WTC11 (cell line): ENCODE measurements around the gene NDUFA6. TPM values are rescaled to one million over a fixed set of nuclear protein-coding genes. Genes with fewer than 3 reads are reported as not detected.

Experiments
- ATAC-seq: fragments of 200-7000 bp; cut with Tn5 transposase; 2 replicates; pipeline ENCODE4 v1.10.0; 2021; ENCODE audit warnings: mild to moderate bottlenecking, moderate library complexity
- CTCF ChIA-PET: fragments of 300-600 bp; sonication (Branson Sonifier 250); formaldehyde crosslinking; loops from one replicate; lab custom pipeline; 2021; ENCODE audit warnings: antibody characterized with exemption; lab: Charles Lee
- POLR2A ChIA-PET: fragments of 350-600 bp; sonication (Branson Sonifier 250); formaldehyde crosslinking; loops from one replicate; lab custom pipeline; 2021; ENCODE audit warnings: antibody characterized with exemption; lab: Charles Lee
- DNase-seq: peaks from one replicate; pipeline ENCODE4 v3.0.0; 2021; ENCODE audit warnings: low spot score
- H3K27ac Mint-ChIP-seq: 2 replicates; pipeline ENCODE4 v1.8.0; 2021; ENCODE audit warnings: mixed read lengths
- H3K27me3 Mint-ChIP-seq: 2 replicates; pipeline ENCODE4 v1.8.0; 2021; ENCODE audit warnings: low read depth, mild to moderate bottlenecking, moderate library complexity, mixed read lengths
- H3K36me3 Mint-ChIP-seq: 2 replicates; pipeline ENCODE4 v1.8.0; 2021; ENCODE audit warnings: mixed read lengths
- H3K4me1 Mint-ChIP-seq: 2 replicates; pipeline ENCODE4 v1.8.0; 2022; ENCODE audit warnings: mixed read lengths
- H3K4me3 Mint-ChIP-seq: 2 replicates; pipeline ENCODE4 v1.8.0; 2021; ENCODE audit warnings: mild to moderate bottlenecking, moderate library complexity, mixed read lengths
- H3K9me3 Mint-ChIP-seq: 2 replicates; pipeline ENCODE4 v1.8.0; 2021; ENCODE audit warnings: mixed read lengths
- CREB1 ChIP-seq: sonication (generic); formaldehyde crosslinking; IDR thresholded peaks from 2 replicates; pipeline ENCODE4 v1.8.0; 2023; ENCODE audit warnings: mild to moderate bottlenecking, missing genetic modification reagents
- GRHL2 ChIP-seq: fragments of 250-450 bp; sonication (Bioruptor Pico); IDR thresholded peaks from 2 replicates; pipeline ENCODE4 v1.8.0; 2022; ENCODE audit warnings: mild to moderate bottlenecking, moderate library complexity; ENCODE audit not compliant: insufficient replicate concordance, severe bottlenecking
- JUN ChIP-seq: sonication (generic); formaldehyde crosslinking; IDR thresholded peaks from 2 replicates; pipeline ENCODE4 v1.8.0; 2023; ENCODE audit warnings: mild to moderate bottlenecking, missing genetic modification reagents
- KAT7 ChIP-seq: sonication (generic); formaldehyde crosslinking; IDR thresholded peaks from 2 replicates; pipeline ENCODE4 v1.8.1; 2023; ENCODE audit warnings: missing genetic modification reagents, mild to moderate bottlenecking, borderline replicate concordance
- PRRX2 ChIP-seq: fragments of 250-450 bp; sonication (Bioruptor Pico); IDR thresholded peaks from 2 replicates; pipeline ENCODE4 v1.8.0; 2021; ENCODE audit warnings: mild to moderate bottlenecking
- SMAD3 ChIP-seq: sonication (generic); formaldehyde crosslinking; IDR thresholded peaks from 2 replicates; pipeline ENCODE4 v1.8.0; 2022; ENCODE audit warnings: missing genetic modification reagents, mild to moderate bottlenecking, borderline replicate concordance
- ZNF219 ChIP-seq: sonication (generic); formaldehyde crosslinking; IDR thresholded peaks from 2 replicates; pipeline ENCODE4 v1.8.0; 2023; ENCODE audit warnings: missing genetic modification reagents, mild to moderate bottlenecking, borderline replicate concordance
- ZNF263 ChIP-seq: sonication (generic); formaldehyde crosslinking; IDR thresholded peaks from 2 replicates; pipeline ENCODE4 v1.8.1; 2022; ENCODE audit warnings: low read depth, mild to moderate bottlenecking, moderate library complexity, missing genetic modification reagents
- total RNA-seq: library from RNA; stranded (reverse); gene quantifications from 3 replicates; pipeline ENCODE4 v1.2.3, GENCODE V29; 2021
- TF ChIP-seq, protein P1 (sequence below): sonication (generic); formaldehyde crosslinking; IDR thresholded peaks from 2 replicates; pipeline ENCODE4 v1.8.1; 2023; ENCODE audit warnings: mild to moderate bottlenecking, missing genetic modification reagents, borderline replicate concordance
- TF ChIP-seq, protein P2 (sequence below): fragments of 250-450 bp; sonication (Bioruptor Pico); IDR thresholded peaks from 2 replicates; pipeline ENCODE4 v2.1.2; 2022; ENCODE audit warnings: mild to moderate bottlenecking, moderate library complexity
- TF ChIP-seq, protein P3 (sequence below): fragments of 250-450 bp; sonication (Bioruptor Pico); conservative IDR thresholded peaks from 2 replicates; pipeline ENCODE4 v1.9.0; 2021; ENCODE audit warnings: mild to moderate bottlenecking
- TF ChIP-seq, protein P4 (sequence below): sonication (generic); formaldehyde crosslinking; IDR thresholded peaks from 2 replicates; pipeline ENCODE4 v1.8.1; 2023; ENCODE audit warnings: mild to moderate bottlenecking, moderate library complexity, missing genetic modification reagents
- TF ChIP-seq, protein P5 (sequence below): sonication (generic); formaldehyde crosslinking; IDR thresholded peaks from 2 replicates; pipeline ENCODE4 v1.8.0; 2022; ENCODE audit warnings: mild to moderate bottlenecking, missing genetic modification reagents
- TF ChIP-seq, protein P6 (sequence below): sonication (generic); formaldehyde crosslinking; IDR thresholded peaks from 2 replicates; pipeline ENCODE4 v1.8.1; 2022; ENCODE audit warnings: missing genetic modification reagents, borderline replicate concordance
- TF ChIP-seq, protein P7 (sequence below): sonication (generic); formaldehyde crosslinking; IDR thresholded peaks from 2 replicates; pipeline ENCODE4 v1.8.1; 2022; ENCODE audit warnings: mild to moderate bottlenecking, missing genetic modification reagents, moderate library complexity, borderline replicate concordance
- TF ChIP-seq, protein P8 (sequence below): sonication (generic); formaldehyde crosslinking; IDR thresholded peaks from 2 replicates; pipeline ENCODE4 v1.8.1; 2022; ENCODE audit warnings: mild to moderate bottlenecking, moderate library complexity, missing genetic modification reagents
- TF ChIP-seq, protein P9 (sequence below): sonication (generic); formaldehyde crosslinking; IDR thresholded peaks from 2 replicates; pipeline ENCODE4 v1.8.1; 2023; ENCODE audit warnings: mild to moderate bottlenecking, missing genetic modification reagents, moderate library complexity

NDUFA6 gene
- total RNA-seq, 1 experiment from 2014 or later, result 85.9 TPM

DNA sequence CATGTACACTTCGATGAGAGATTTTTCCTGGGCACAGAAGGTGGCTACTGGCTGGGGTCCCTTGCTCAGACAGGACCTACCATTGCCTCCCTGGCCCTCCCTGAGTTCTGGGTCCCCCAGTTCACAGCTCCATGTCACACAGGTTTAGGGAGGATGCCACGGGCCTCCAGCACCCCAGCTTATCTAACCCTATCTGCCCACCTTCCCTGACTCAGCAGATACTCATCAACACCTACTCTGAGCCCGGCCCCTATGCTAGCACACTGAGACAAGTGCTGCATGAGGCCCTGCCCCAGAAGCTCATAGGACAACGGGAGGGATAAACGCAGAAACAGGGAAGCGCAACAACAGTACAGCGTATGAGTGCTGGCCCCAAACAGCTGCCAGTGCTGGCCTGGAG is 29.5 kb downstream of the NDUFA6 start (continued):
- TF ChIP-seq, protein P1, sequence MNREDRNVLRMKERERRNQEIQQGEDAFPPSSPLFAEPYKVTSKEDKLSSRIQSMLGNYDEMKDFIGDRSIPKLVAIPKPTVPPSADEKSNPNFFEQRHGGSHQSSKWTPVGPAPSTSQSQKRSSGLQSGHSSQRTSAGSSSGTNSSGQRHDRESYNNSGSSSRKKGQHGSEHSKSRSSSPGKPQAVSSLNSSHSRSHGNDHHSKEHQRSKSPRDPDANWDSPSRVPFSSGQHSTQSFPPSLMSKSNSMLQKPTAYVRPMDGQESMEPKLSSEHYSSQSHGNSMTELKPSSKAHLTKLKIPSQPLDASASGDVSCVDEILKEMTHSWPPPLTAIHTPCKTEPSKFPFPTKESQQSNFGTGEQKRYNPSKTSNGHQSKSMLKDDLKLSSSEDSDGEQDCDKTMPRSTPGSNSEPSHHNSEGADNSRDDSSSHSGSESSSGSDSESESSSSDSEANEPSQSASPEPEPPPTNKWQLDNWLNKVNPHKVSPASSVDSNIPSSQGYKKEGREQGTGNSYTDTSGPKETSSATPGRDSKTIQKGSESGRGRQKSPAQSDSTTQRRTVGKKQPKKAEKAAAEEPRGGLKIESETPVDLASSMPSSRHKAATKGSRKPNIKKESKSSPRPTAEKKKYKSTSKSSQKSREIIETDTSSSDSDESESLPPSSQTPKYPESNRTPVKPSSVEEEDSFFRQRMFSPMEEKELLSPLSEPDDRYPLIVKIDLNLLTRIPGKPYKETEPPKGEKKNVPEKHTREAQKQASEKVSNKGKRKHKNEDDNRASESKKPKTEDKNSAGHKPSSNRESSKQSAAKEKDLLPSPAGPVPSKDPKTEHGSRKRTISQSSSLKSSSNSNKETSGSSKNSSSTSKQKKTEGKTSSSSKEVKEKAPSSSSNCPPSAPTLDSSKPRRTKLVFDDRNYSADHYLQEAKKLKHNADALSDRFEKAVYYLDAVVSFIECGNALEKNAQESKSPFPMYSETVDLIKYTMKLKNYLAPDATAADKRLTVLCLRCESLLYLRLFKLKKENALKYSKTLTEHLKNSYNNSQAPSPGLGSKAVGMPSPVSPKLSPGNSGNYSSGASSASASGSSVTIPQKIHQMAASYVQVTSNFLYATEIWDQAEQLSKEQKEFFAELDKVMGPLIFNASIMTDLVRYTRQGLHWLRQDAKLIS (CRISPR knock-in tag), result no peak
- TF ChIP-seq, protein P2, sequence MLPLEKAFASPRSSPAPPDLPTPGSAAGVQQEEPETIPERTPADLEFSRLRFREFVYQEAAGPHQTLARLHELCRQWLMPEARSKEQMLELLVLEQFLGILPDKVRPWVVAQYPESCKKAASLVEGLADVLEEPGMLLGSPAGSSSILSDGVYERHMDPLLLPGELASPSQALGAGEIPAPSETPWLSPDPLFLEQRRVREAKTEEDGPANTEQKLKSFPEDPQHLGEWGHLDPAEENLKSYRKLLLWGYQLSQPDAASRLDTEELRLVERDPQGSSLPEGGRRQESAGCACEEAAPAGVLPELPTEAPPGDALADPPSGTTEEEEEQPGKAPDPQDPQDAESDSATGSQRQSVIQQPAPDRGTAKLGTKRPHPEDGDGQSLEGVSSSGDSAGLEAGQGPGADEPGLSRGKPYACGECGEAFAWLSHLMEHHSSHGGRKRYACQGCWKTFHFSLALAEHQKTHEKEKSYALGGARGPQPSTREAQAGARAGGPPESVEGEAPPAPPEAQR (CRISPR knock-in tag), result no peak
- TF ChIP-seq, protein P3, sequence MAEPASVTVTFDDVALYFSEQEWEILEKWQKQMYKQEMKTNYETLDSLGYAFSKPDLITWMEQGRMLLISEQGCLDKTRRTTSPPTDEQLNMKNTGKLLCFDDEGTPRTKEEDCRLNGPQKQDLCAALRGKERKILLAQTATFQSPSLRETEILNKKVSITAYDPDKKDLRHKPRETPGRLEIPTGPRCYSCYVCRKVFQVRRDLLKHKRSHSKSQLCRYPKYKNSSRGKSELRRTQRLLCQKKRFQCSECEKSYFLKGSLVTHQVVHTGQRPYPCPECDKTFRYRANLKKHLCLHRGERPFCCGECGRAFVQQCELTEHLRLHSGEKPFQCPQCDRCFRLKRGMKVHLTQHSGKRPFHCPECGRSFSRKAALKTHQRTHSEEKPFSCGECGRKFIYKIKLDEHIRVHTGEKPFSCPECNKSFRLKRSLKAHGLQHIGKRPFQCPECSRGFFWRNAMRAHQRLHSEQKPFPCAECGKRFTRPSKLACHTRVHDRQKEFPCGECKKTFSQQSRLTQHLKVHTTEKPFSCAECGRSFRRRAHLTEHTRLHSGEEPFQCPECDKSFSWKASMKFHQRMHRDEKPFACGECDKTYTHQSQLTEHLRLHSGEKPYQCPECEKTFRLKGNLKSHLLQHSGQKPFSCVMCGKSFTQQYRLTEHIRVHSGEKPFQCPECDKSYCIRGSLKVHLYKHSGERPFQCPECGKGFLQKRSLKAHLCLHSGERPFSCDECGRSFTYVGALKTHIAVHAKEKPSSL (CRISPR knock-in tag), result no peak
- TF ChIP-seq PRRX2, result no peak
- TF ChIP-seq SMAD3, result no peak
- TF ChIP-seq CREB1 (CRISPR knock-in tag), result no peak
- TF ChIP-seq, protein P4, sequence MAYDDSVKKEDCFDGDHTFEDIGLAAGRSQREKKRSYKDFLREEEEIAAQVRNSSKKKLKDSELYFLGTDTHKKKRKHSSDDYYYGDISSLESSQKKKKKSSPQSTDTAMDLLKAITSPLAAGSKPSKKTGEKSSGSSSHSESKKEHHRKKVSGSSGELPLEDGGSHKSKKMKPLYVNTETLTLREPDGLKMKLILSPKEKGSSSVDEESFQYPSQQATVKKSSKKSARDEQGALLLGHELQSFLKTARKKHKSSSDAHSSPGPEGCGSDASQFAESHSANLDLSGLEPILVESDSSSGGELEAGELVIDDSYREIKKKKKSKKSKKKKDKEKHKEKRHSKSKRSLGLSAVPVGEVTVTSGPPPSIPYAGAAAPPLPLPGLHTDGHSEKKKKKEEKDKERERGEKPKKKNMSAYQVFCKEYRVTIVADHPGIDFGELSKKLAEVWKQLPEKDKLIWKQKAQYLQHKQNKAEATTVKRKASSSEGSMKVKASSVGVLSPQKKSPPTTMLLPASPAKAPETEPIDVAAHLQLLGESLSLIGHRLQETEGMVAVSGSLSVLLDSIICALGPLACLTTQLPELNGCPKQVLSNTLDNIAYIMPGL, result no peak
- TF ChIP-seq, protein P5, sequence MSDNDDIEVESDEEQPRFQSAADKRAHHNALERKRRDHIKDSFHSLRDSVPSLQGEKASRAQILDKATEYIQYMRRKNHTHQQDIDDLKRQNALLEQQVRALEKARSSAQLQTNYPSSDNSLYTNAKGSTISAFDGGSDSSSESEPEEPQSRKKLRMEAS (CRISPR knock-in tag), result no peak
- TF ChIP-seq, protein P6, sequence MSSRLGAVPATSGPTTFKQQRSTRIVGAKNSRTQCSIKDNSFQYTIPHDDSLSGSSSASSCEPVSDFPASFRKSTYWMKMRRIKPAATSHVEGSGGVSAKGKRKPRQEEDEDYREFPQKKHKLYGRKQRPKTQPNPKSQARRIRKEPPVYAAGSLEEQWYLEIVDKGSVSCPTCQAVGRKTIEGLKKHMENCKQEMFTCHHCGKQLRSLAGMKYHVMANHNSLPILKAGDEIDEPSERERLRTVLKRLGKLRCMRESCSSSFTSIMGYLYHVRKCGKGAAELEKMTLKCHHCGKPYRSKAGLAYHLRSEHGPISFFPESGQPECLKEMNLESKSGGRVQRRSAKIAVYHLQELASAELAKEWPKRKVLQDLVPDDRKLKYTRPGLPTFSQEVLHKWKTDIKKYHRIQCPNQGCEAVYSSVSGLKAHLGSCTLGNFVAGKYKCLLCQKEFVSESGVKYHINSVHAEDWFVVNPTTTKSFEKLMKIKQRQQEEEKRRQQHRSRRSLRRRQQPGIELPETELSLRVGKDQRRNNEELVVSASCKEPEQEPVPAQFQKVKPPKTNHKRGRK (CRISPR knock-in tag), result no peak

DNA sequence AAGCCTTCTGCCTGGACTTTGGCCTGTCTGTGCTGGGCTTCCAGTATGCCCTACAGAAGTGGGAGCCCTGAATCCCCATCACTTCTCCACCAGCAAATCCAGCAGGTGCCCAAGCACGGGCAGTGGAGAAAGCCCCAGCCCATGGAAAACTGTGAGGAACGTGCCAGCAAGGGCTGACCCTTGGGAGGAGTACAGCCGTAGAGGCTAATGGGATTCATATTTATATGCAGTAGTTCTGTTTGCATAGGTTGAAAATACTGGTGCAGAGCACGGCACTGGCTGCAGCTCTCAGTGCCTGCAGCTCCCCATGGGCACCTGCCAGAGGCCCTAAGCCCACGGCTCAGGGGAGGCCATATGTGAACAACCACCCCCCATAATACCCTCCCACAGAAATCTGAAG is 30.1 kb downstream of the NDUFA6 start:
- DNase-seq, result no peak
- Mint-ChIP-seq H3K4me1 (peaks cover 13% of the 10 kb centered on the region), H3K36me3 (peaks cover 64% of the 10 kb centered on the region), H3K4me3 (no peak overlapping the region), H3K9me3 (peaks cover 34% of the 10 kb centered on the region), H3K27me3 (peaks cover 19% of the 10 kb centered on the region), H3K27ac (no peak overlapping the region)
- CTCF ChIA-PET, result interaction anchor here (2.2 kb wide), 1 partner anchor 31 kb away, joined by 7 read pairs; the partner anchor contains the start of gene NDUFA6
- no peak for ATAC-seq
- POLR2A ChIA-PET, result no interaction called here
- TF ChIP-seq, protein P7, sequence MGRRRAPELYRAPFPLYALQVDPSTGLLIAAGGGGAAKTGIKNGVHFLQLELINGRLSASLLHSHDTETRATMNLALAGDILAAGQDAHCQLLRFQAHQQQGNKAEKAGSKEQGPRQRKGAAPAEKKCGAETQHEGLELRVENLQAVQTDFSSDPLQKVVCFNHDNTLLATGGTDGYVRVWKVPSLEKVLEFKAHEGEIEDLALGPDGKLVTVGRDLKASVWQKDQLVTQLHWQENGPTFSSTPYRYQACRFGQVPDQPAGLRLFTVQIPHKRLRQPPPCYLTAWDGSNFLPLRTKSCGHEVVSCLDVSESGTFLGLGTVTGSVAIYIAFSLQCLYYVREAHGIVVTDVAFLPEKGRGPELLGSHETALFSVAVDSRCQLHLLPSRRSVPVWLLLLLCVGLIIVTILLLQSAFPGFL (CRISPR knock-in tag), result no peak
- TF ChIP-seq ZNF219 (CRISPR knock-in tag), result no peak
- no peak for TF ChIP-seq CREB1 (CRISPR knock-in tag)
- TF ChIP-seq, protein P6 (CRISPR knock-in tag), result no peak
- TF ChIP-seq, protein P8, sequence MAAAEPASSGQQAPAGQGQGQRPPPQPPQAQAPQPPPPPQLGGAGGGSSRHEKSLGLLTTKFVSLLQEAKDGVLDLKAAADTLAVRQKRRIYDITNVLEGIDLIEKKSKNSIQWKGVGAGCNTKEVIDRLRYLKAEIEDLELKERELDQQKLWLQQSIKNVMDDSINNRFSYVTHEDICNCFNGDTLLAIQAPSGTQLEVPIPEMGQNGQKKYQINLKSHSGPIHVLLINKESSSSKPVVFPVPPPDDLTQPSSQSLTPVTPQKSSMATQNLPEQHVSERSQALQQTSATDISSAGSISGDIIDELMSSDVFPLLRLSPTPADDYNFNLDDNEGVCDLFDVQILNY (CRISPR knock-in tag), result no peak
- no peak for TF ChIP-seq JUN
- no peak for TF ChIP-seq KAT7 (CRISPR knock-in tag)
- TF ChIP-seq ZNF263 (CRISPR knock-in tag), result no peak
- TF ChIP-seq, protein P2 (CRISPR knock-in tag), result no peak
- no peak for TF ChIP-seq GRHL2 (CRISPR knock-in tag)
- TF ChIP-seq, protein P9, sequence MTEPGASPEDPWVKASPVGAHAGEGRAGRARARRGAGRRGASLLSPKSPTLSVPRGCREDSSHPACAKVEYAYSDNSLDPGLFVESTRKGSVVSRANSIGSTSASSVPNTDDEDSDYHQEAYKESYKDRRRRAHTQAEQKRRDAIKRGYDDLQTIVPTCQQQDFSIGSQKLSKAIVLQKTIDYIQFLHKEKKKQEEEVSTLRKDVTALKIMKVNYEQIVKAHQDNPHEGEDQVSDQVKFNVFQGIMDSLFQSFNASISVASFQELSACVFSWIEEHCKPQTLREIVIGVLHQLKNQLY (CRISPR knock-in tag), result no peak
